MCF 10A (cell line): ENCODE data around the gene RELN. TPM values are rescaled to one million over a fixed set of nuclear protein-coding genes. Genes with fewer than 3 reads are reported as not detected.

Source experiments
- BruUV-seq: library from RNA; stranded (reverse); fragments of 400-500 nt; replicated peaks from 2 replicates; lab custom pipeline; 2021; lab: Mats Ljungman, UMichigan
- CTCF ChIA-PET: fragments of 300-600 bp; sonication (Branson Sonifier 250); formaldehyde crosslinking; extraction: SDS; loops from one replicate; lab custom pipeline; 2021; ENCODE audit warnings: antibody characterized with exemption, inconsistent platforms; lab: Yijun Ruan, JAX
- POLR2A ChIA-PET: fragments of 300-600, 350-650 bp; sonication (Branson Sonifier 250); formaldehyde crosslinking; extraction: SDS; loops from one replicate; lab custom pipeline; 2020; ENCODE audit warnings: antibody characterized with exemption, inconsistent platforms; lab: Yijun Ruan, JAX
- DNase-seq: peaks from one replicate; pipeline ENCODE4 v3.0.0-alpha.2; 2018; ENCODE audit not compliant: unreplicated experiment
- H3K27ac Mint-ChIP-seq: one replicate; pipeline ENCODE4 v1.8.0; 2022; ENCODE audit warnings: mild to moderate bottlenecking, low read depth, mixed read lengths; ENCODE audit not compliant: unreplicated experiment
- H3K27me3 Mint-ChIP-seq: one replicate; pipeline ENCODE4 v1.8.0; 2022; ENCODE audit warnings: mixed read lengths; ENCODE audit not compliant: insufficient read depth, unreplicated experiment
- H3K36me3 Mint-ChIP-seq: one replicate; pipeline ENCODE4 v1.8.0; 2022; ENCODE audit warnings: mild to moderate bottlenecking, moderate library complexity, mixed read lengths; ENCODE audit not compliant: insufficient read depth, unreplicated experiment
- H3K4me1 Mint-ChIP-seq: one replicate; pipeline ENCODE4 v1.8.0; 2022; ENCODE audit warnings: mixed read lengths; ENCODE audit not compliant: insufficient read depth, unreplicated experiment
- H3K4me3 Mint-ChIP-seq: one replicate; pipeline ENCODE4 v1.8.0; 2022; ENCODE audit warnings: mild to moderate bottlenecking, moderate library complexity, mixed read lengths; ENCODE audit not compliant: unreplicated experiment
- H3K9me3 Mint-ChIP-seq: one replicate; pipeline ENCODE4 v1.8.0; 2022; ENCODE audit warnings: mixed read lengths; ENCODE audit not compliant: unreplicated experiment
- CTCF ChIP-seq: fragments of 200-600 bp; IDR thresholded peaks from one replicate; pipeline ENCODE4 v1.8.0; 2022; ENCODE audit warnings: antibody characterized with exemption, mild to moderate bottlenecking; ENCODE audit not compliant: unreplicated experiment
- intact Hi-C: fragments of 100-400 bp; cut with micrococcal nuclease; formaldehyde crosslinking; loops from 2 replicates; pipeline ENCODE4 v1.14.1; 2022
- total RNA-seq: library from RNA; stranded (reverse); gene quantifications from 2 replicates; pipeline ENCODE4 v1.2.3, GENCODE V29; 2022

Gene RELN
- total RNA-seq, 1 experiment from 2014 or later: not detected

GRCh38 chr7:103560136-103560535 lies 429.3 kb downstream of the RELN start:
- H3K27me3 Mint-ChIP-seq: peaks cover 85% of the 10 kb centered on the region
- H3K27ac Mint-ChIP-seq: no peak overlapping the region
- ChIA-PET POLR2A (no interaction called here), CTCF (interaction anchor here (0.9 to 2.2 kb wide), 3 partner anchors 12 to 30 kb away, joined by 3 to 8 read pairs (median 6); no protein-coding TSS in a partner anchor)
- no peak for TF ChIP-seq CTCF
- no peak for DNase-seq
- intact Hi-C loops: no loop called here
- no peaks in the 10 kb centered on the region for H3K4me1 Mint-ChIP-seq
- H3K36me3 Mint-ChIP-seq: no peaks in the 10 kb centered on the region
- H3K4me3 Mint-ChIP-seq: no peak overlapping the region
- BruUV-seq: no TSS peak
- H3K9me3 Mint-ChIP-seq: no peaks in the 10 kb centered on the region

- Mint-ChIP-seq H3K4me3 (no peak overlapping the region), H3K27ac (no peak overlapping the region), H3K4me1 (no peaks in the 10 kb centered on the region), H3K27me3 (peaks cover 40% of the 10 kb centered on the region), H3K9me3 (no peaks in the 10 kb centered on the region), H3K36me3 (no peaks in the 10 kb centered on the region)
- BruUV-seq: no TSS peak
- ChIA-PET POLR2A (no interaction called here), CTCF (no interaction called here)
- no peak for TF ChIP-seq CTCF
- intact Hi-C loops: no loop called here
- DNase-seq: no peak
These were observed 438.4 kb downstream of the RELN start for GRCh38 chr7:103551016-103551415.

GRCh38 chr7:103549786-103550185 lies 439.7 kb downstream of the RELN start:
- Mint-ChIP-seq H3K27ac (no peak overlapping the region), H3K36me3 (no peaks in the 10 kb centered on the region), H3K27me3 (peaks cover 52% of the 10 kb centered on the region), H3K4me1 (no peaks in the 10 kb centered on the region), H3K4me3 (no peak overlapping the region), H3K9me3 (no peaks in the 10 kb centered on the region)
- no TSS peak for BruUV-seq
- intact Hi-C loops: no loop called here
- CTCF ChIA-PET: interaction anchor here (1.3 kb wide), 1 partner anchor 612 kb away, joined by 3 read pairs; no protein-coding TSS in a partner anchor
- POLR2A ChIA-PET: no interaction called here
- no peak for DNase-seq
- TF ChIP-seq CTCF: no peak

GRCh38 chr7:103547451-103548284 lies 441.8 kb downstream of the RELN start:
- no TSS peak for BruUV-seq
- H3K4me1 Mint-ChIP-seq: no peaks in the 10 kb centered on the region
- H3K9me3 Mint-ChIP-seq: no peaks in the 10 kb centered on the region
- H3K4me3 Mint-ChIP-seq: no peak overlapping the region
- no peak for DNase-seq
- H3K27ac Mint-ChIP-seq: no peak overlapping the region
- no peak for TF ChIP-seq CTCF
- ChIA-PET CTCF (interaction anchor here (0.6 to 0.7 kb wide), 2 partner anchors 24 to 1152 kb away, joined by 3 read pairs; no protein-coding TSS in a partner anchor), POLR2A (no interaction called here)
- intact Hi-C loops: no loop called here
- H3K36me3 Mint-ChIP-seq: no peaks in the 10 kb centered on the region
- H3K27me3 Mint-ChIP-seq: peaks cover 54% of the 10 kb centered on the region
